IMR-90 (cell line): Measurements from ENCODE around the gene ZBTB48. TPM values are rescaled to one million over a fixed set of nuclear protein-coding genes. Genes with fewer than 3 reads are reported as not detected.

Experiments used
- ATAC-seq: fragments of 200-7000 bp; cut with Tn5 transposase; 2 replicates; pipeline ENCODE4 v1.9.1; 2020; ENCODE audit warnings: low read depth, mild to moderate bottlenecking, moderate library complexity
- BruUV-seq: library from RNA; stranded (reverse); fragments of 400-500 nt; replicated peaks from 2 replicates; lab custom pipeline; 2021; lab: Mats Ljungman, UMichigan
- CTCF ChIA-PET: fragments of 300-600 bp; formaldehyde crosslinking; extraction: SDS; loops from one replicate; lab custom pipeline; 2021; ENCODE audit warnings: antibody characterized with exemption; lab: Yijun Ruan, JAX
- POLR2A ChIA-PET: fragments of 300-600 bp; sonication (Branson Sonifier 250); formaldehyde crosslinking; loops from one replicate; lab custom pipeline; 2022; ENCODE audit warnings: antibody characterized with exemption; ENCODE audit not compliant: unreplicated experiment; lab: Charles Lee
- DNase-seq: peaks from one replicate; pipeline ENCODE4 v3.0.0; 2013
- H2AFZ ChIP-seq: replicated peaks from 2 replicates; pipeline ENCODE3; 2013; ENCODE audit warnings: low read length, mild to moderate bottlenecking; ENCODE audit not compliant: poor library complexity
- H2AK5ac ChIP-seq: 2 replicates; pipeline ENCODE4 v1.6.1; 2013; ENCODE audit warnings: low read depth, low read length, inconsistent platforms
- H2AK9ac ChIP-seq: replicated peaks from 2 replicates; pipeline ENCODE3; 2013; ENCODE audit warnings: mild to moderate bottlenecking, low read depth, low read length, moderate library complexity; ENCODE audit not compliant: poor library complexity
- H2BK120ac ChIP-seq: 2 replicates; pipeline ENCODE4 v1.6.1; 2013; ENCODE audit warnings: low read depth, low read length, inconsistent platforms
- H2BK15ac ChIP-seq: 3 replicates; pipeline ENCODE4 v1.6.1; 2013; ENCODE audit warnings: low read depth, low read length, inconsistent platforms
- H2BK20ac ChIP-seq: 2 replicates; pipeline ENCODE4 v1.6.1; 2013; ENCODE audit warnings: low read depth, mild to moderate bottlenecking, inconsistent platforms, low read length, moderate library complexity
- H2BK5ac ChIP-seq: 2 replicates; pipeline ENCODE4 v1.6.1; 2013; ENCODE audit warnings: mild to moderate bottlenecking, low read depth, low read length, inconsistent platforms; ENCODE audit not compliant: poor library complexity, severe bottlenecking
- H3K14ac ChIP-seq: replicated peaks from 2 replicates; pipeline ENCODE4 v1.6.1; 2013; ENCODE audit warnings: low read depth, low read length, inconsistent platforms
- H3K18ac ChIP-seq: 2 replicates; pipeline ENCODE4 v1.6.1; 2013; ENCODE audit warnings: low read depth, low read length, control low read depth
- H3K23ac ChIP-seq: 2 replicates; pipeline ENCODE4 v1.6.1; 2013; ENCODE audit warnings: low read depth, low read length, inconsistent platforms
- H3K27ac ChIP-seq: 2 replicates; pipeline ENCODE4 v1.5.1; 2013; ENCODE audit warnings: mild to moderate bottlenecking, control low read depth, low read length; ENCODE audit not compliant: insufficient read depth
- H3K27me3 ChIP-seq: 2 replicates; pipeline ENCODE4 v1.6.1; 2013; ENCODE audit warnings: low read length; ENCODE audit not compliant: control insufficient read depth, insufficient read depth
- H3K36me3 ChIP-seq: 2 replicates; pipeline ENCODE4 v1.6.1; 2013; ENCODE audit warnings: low read length, mixed read lengths; ENCODE audit not compliant: control insufficient read depth, insufficient read depth
- H3K4ac ChIP-seq: 2 replicates; pipeline ENCODE4 v1.6.1; 2013; ENCODE audit warnings: low read depth, low read length, inconsistent platforms
- H3K4me1 ChIP-seq: 2 replicates; pipeline ENCODE4 v1.6.1; 2013; ENCODE audit warnings: low read length, mixed read lengths; ENCODE audit not compliant: control insufficient read depth, insufficient read depth
- H3K4me2 ChIP-seq: 2 replicates; pipeline ENCODE4 v1.6.1; 2013; ENCODE audit warnings: low read depth, mild to moderate bottlenecking, control low read depth, low read length, moderate library complexity
- H3K4me3 ChIP-seq: 2 replicates; pipeline ENCODE4 v1.5.1; 2013; ENCODE audit warnings: low read depth, mild to moderate bottlenecking, control low read depth, low read length, moderate library complexity; ENCODE audit not compliant: insufficient read depth
- H3K56ac ChIP-seq: 2 replicates; pipeline ENCODE4 v1.6.1; 2013; ENCODE audit warnings: low read length, inconsistent platforms; ENCODE audit not compliant: insufficient read depth; ENCODE audit errors: extremely low read depth
- H3K79me1 ChIP-seq, 2 experiments: 2 replicates each; pipeline ENCODE4 v1.6.1; 2013; ENCODE audit warnings: low read length in 2 of 2, inconsistent platforms in 1 of 2, low read depth in 1 of 2
- H3K9ac ChIP-seq: 2 replicates; pipeline ENCODE4 v1.6.1; 2013; ENCODE audit warnings: low read depth, low read length, control low read depth
- H3K9me1 ChIP-seq: 2 replicates; pipeline ENCODE4 v1.6.1; 2013; ENCODE audit warnings: low read length, inconsistent platforms; ENCODE audit not compliant: insufficient read depth
- H3K9me3 ChIP-seq: 2 replicates; pipeline ENCODE4 v1.6.1; 2013; ENCODE audit warnings: low read length; ENCODE audit not compliant: control insufficient read depth, insufficient read depth
- H4K20me1 ChIP-seq: 2 replicates; pipeline ENCODE4 v1.6.1; 2013; ENCODE audit warnings: low read length, inconsistent platforms; ENCODE audit not compliant: insufficient read depth
- H4K5ac ChIP-seq: 2 replicates; pipeline ENCODE4 v1.6.1; 2013; ENCODE audit warnings: mild to moderate bottlenecking, low read depth, low read length, control low read depth
- H4K8ac ChIP-seq, 2 experiments: 2 replicates each; pipeline ENCODE4 v1.6.1; 2013; ENCODE audit warnings: low read depth in 2 of 2, low read length in 2 of 2, control low read depth in 1 of 2, inconsistent platforms in 1 of 2
- H4K91ac ChIP-seq: 2 replicates; pipeline ENCODE4 v1.6.1; 2013; ENCODE audit warnings: low read depth, low read length, inconsistent platforms; ENCODE audit not compliant: insufficient read depth
- BHLHE40 ChIP-seq: fragments of 150-350 bp; IDR thresholded peaks from 2 replicates; pipeline ENCODE4 v1.6.1; 2016; ENCODE audit warnings: mild to moderate bottlenecking, low read depth, low read length
- CEBPB ChIP-seq: IDR thresholded peaks from 2 replicates; pipeline ENCODE4 v1.6.1; 2012; ENCODE audit warnings: low read depth, low read length, improper control_type of control experiment
- CTCF ChIP-seq: conservative IDR thresholded peaks from 2 replicates; pipeline ENCODE4 v1.5.1; 2012; ENCODE audit warnings: mild to moderate bottlenecking, low read depth, low read length, improper control_type of control experiment
- FOS ChIP-seq: fragments of 150-350 bp; IDR thresholded peaks from 2 replicates; pipeline ENCODE4 v1.6.1; 2016; ENCODE audit warnings: low read depth, low read length
- MAFK ChIP-seq: IDR thresholded peaks from 2 replicates; pipeline ENCODE4 v1.6.1; 2012; ENCODE audit warnings: low read depth, low read length, improper control_type of control experiment
- NFE2L2 ChIP-seq: fragments of 150-350 bp; IDR thresholded peaks from 2 replicates; pipeline ENCODE4 v1.6.1; 2016; ENCODE audit warnings: low read depth, mild to moderate bottlenecking, low read length
- WGBS, 2 experiments: methylation state at CpG; one replicate each; pipeline versions ENCODE4 v1.1.5 to v1.1.7; 2013; ENCODE audit warnings: missing lambda C conversion rate in 2 of 2; ENCODE audit not compliant: insufficient read length in 1 of 2; ENCODE audit errors: extremely low coverage in 2 of 2; 5-methylcytosine and 5-hydroxymethylcytosine counted together
- dilution Hi-C: fragments of 300-500 bp; cut with HindIII; formaldehyde crosslinking; loops from one replicate; pipeline ENCODE4 v1.14.3; 2018; ENCODE audit warnings: low sequenced_read_pairs; ENCODE audit not compliant: unreplicated experiment
- in situ Hi-C: fragments of 300-500 bp; cut with MboI; formaldehyde crosslinking; loops from 3 replicates; pipeline ENCODE4 v1.14.3; 2019; ENCODE audit warnings: low sequenced_read_pairs, inconsistent platforms, mixed read lengths
- intact Hi-C: fragments of 100-400 bp; cut with micrococcal nuclease; formaldehyde crosslinking; loops from 2 replicates; pipeline ENCODE4 v1.10.0; 2022
- polyA plus RNA-seq, 3 experiments: library from polyadenylated mRNA; depleted of rRNA; stranded (reverse); fragments of >200 nt; gene quantifications; 2 replicates each; pipeline ENCODE4 v1.2.3, GENCODE V29; 2012; ENCODE audit warnings: low replicate concordance in 1 of 3
- total RNA-seq: library from RNA; depleted of rRNA; stranded (reverse); fragments of >200 nt; gene quantifications from 2 replicates; pipeline ENCODE4 v1.2.3, GENCODE V29; 2012

ZBTB48 gene
- total and polyA plus RNA-seq, 2 of the 4 experiments (the other 2 are of a cell fraction), result 9.3 to 17.5 TPM

GRCh38 chr1:6584126-6585080 is 4.6 kb downstream of the ZBTB48 start:
- dilution Hi-C loops, result no loop called here
- ATAC-seq (no peak), DNase-seq (no peak)
- Histone ChIP-seq H2AFZ (no peak overlapping the region), H3K18ac (no peak overlapping the region), H2AK5ac (no peak overlapping the region), H3K9me1 (peaks cover 11% of the 10 kb centered on the region), H3K23ac (no peak overlapping the region), H3K4me1 (peaks cover 8% of the 10 kb centered on the region), H2BK20ac (no peak overlapping the region), H3K36me3 (peaks cover 26% of the 10 kb centered on the region), H3K4me3 (no peak overlapping the region), H4K20me1 (peaks cover 31% of the 10 kb centered on the region), H2BK120ac (no peak overlapping the region), H3K9me3 (no peaks in the 10 kb centered on the region), H3K79me1 (peaks cover 15 to 51% of the 10 kb centered on the region in 2 experiments), H3K4me2 (no peak overlapping the region), H4K5ac (no peak overlapping the region), H3K27me3 (no peaks in the 10 kb centered on the region), H2BK15ac (no peak overlapping the region), H2AK9ac (peak overlapping the region; percentile 15), H4K8ac (no peak overlapping the region), H3K14ac (no peak overlapping the region), H3K4ac (no peak overlapping the region), H2BK5ac (no peak overlapping the region), H3K27ac (no peak overlapping the region), H4K91ac (no peak overlapping the region), H3K9ac (no peak overlapping the region), H3K56ac (no peak overlapping the region)
- 74% methylated on average over 13 of the region's 21 CpGs; no CpG with 5 or more reads in 1 of the 2 experiments for WGBS, 2 experiments
- intact Hi-C loops, result no loop called here
- in situ Hi-C loops, result no loop called here
- POLR2A ChIA-PET, result no interaction called here
- TF ChIP-seq BHLHE40 (no peak), MAFK (peak; percentile 92), CTCF (no peak; the same call in 1 of the 2 replicates), FOS (no peak), CEBPB (no peak), NFE2L2 (no peak)
- CTCF ChIA-PET, result interaction anchor here (0.7 kb wide), 1 partner anchor 21 kb away, joined by 5 read pairs; no protein-coding TSS in a partner anchor
- no TSS peak for BruUV-seq
